NB4 (cell line): ENCODE results near the gene CYRIA.

Experiments used
- DNase-seq: peaks from one replicate; pipeline ENCODE4 v3.0.0; 2010; ENCODE audit warnings: low read depth
- H3K4me3 ChIP-seq: one replicate; pipeline ENCODE4 v1.5.1; 2011; ENCODE audit warnings: mild to moderate bottlenecking, low read depth, low read length, moderate library complexity
- CTCF ChIP-seq: IDR thresholded peaks from one replicate; pipeline ENCODE4 v1.5.1; 2012; ENCODE audit warnings: low read depth, low read length
- MAX ChIP-seq: IDR thresholded peaks from 2 replicates; pipeline ENCODE4 v1.6.1; 2011; ENCODE audit warnings: low read depth, low read length
- MYC ChIP-seq: IDR thresholded peaks from 2 replicates; pipeline ENCODE4 v1.6.1; 2011; ENCODE audit warnings: low read depth, low read length
- POLR2A ChIP-seq: IDR thresholded peaks from 2 replicates; pipeline ENCODE4 v1.6.1; 2011; ENCODE audit warnings: mild to moderate bottlenecking; ENCODE audit not compliant: insufficient read length; ENCODE audit errors: extremely low read depth

CYRIA gene

GRCh38 chr2:16700551-16701259, 35.1 kb upstream of the CYRIA start:
- H3K4me3 ChIP-seq = no peak overlapping the region
- DNase-seq = peak; percentile 56
- TF ChIP-seq MYC (no peak), POLR2A (no peak), CTCF (no peak), MAX (no peak)

- TF ChIP-seq MAX = no peak
- TF ChIP-seq POLR2A = no peak
- TF ChIP-seq MYC = no peak
- TF ChIP-seq CTCF = no peak
- no peak overlapping the region for H3K4me3 ChIP-seq
- no peak for DNase-seq
Measured at GRCh38 chr2:16693854-16694253, 28.2 kb upstream of the CYRIA start.

GRCh38 chr2:16691261-16691660, 25.6 kb upstream of the CYRIA start:
- TF ChIP-seq CTCF (no peak), POLR2A (no peak), MYC (no peak), MAX (no peak)
- no peak for DNase-seq
- no peak overlapping the region for H3K4me3 ChIP-seq

- H3K4me3 ChIP-seq = no peak overlapping the region
- DNase-seq = no peak
- TF ChIP-seq MAX (no peak), MYC (no peak), CTCF (no peak), POLR2A (no peak)
Measured at GRCh38 chr2:16687955-16688354, 22.3 kb upstream of the CYRIA start.

GRCh38 chr2:16687222-16687621, 21.6 kb upstream of the CYRIA start:
- no peak for TF ChIP-seq MAX
- no peak for TF ChIP-seq CTCF
- no peak for TF ChIP-seq MYC
- no peak for TF ChIP-seq POLR2A
- no peak for DNase-seq
- H3K4me3 ChIP-seq = no peak overlapping the region
